ENCODE data around the gene AGRN.

Gene AGRN

DNA sequence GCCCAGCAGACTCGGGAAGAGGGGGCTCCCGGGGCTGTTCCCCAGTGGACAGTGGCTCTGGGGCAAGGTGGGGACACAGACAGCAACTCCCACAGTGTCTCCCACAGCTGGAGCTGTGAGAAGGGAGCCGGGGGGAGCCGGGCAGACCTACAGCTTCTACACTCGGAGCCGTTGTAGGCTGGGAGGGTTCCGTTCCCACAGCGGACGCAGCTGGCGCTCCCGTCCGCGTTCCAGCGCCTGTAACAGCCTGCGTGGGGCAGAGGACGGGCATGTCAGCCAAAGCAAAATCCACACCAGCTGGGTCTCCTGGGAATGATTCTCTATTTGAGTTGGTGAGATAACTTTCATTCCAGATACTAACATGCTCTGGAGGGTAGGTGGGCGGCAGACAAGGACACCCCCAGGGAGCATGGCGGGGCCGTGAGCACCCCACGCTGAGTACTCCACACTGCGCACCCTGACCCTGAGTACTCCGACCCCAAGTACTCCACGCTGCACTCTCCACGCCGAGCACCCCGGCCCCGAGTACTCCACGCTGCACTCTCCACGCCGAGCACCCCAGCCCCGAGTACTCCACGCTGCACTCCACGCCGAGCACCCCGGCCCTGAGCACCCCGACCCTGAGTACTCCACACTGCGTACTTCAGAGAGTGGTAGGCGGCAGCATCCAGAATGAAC lies 67.6 kb downstream of the AGRN start:
- Mint-ChIP-seq H3K36me3 (ENCODE audit: low read depth) (peaks cover 4% of the 10 kb centered on the region), H3K27me3 (ENCODE audit: low read depth) (no peaks in the 10 kb centered on the region), H3K9me3 (no peaks in the 10 kb centered on the region), H3K4me1 (no peaks in the 10 kb centered on the region), H3K4me3 (no peak overlapping the region), H3K27ac (no peak overlapping the region)
- TF ChIP-seq, protein P1, sequence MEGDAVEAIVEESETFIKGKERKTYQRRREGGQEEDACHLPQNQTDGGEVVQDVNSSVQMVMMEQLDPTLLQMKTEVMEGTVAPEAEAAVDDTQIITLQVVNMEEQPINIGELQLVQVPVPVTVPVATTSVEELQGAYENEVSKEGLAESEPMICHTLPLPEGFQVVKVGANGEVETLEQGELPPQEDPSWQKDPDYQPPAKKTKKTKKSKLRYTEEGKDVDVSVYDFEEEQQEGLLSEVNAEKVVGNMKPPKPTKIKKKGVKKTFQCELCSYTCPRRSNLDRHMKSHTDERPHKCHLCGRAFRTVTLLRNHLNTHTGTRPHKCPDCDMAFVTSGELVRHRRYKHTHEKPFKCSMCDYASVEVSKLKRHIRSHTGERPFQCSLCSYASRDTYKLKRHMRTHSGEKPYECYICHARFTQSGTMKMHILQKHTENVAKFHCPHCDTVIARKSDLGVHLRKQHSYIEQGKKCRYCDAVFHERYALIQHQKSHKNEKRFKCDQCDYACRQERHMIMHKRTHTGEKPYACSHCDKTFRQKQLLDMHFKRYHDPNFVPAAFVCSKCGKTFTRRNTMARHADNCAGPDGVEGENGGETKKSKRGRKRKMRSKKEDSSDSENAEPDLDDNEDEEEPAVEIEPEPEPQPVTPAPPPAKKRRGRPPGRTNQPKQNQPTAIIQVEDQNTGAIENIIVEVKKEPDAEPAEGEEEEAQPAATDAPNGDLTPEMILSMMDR (IDR thresholded peaks at IDR 0.05; ENCODE audit: unreplicated experiment in 3 of 3) = no peak

DNA sequence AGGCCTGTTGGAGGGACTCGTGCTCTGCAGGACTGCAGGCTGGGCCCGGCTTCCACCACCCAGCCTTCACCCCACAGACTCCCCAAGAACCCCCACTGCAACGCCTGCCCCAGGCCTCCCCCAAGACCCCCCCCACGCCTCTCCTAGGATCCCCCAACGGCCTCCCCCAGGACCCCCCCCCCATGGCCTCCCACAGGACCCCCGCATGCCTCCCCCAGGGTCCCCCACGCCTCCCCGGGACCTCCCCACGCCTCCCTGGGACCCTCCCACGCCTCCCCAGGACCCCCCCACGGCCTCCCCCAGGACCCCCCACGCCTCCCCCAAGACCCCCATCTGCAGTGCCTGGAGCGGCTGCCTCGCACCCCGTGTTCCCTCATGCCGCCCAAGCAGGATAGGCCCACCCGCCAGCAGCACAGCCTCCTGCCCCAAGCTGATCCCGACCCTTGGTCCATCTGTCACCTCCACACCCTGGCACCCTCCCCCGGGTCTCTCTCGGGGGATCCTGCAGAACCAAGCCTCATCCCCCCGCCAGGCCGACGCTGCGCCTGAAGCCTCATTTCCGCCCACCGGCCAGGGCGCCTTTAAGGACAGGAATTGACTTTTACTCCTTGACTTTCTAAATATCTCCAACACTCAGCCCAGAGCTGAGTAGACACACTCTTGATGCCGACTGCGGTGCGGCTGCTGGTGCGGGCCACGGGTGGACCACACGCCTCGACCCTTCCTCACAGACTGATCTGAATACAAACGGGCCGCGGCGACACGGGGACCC lies 68.3 kb downstream of the AGRN start:
- TF ChIP-seq, protein P1 (IDR thresholded peaks at IDR 0.05; ENCODE audit: unreplicated experiment in 3 of 3) = no peak
- H3K36me3 Mint-ChIP-seq (ENCODE audit: low read depth) = peaks cover 2% of the 10 kb centered on the region
- no peak overlapping the region for H3K27ac Mint-ChIP-seq
- H3K4me1 Mint-ChIP-seq = no peaks in the 10 kb centered on the region
- no peaks in the 10 kb centered on the region for H3K27me3 Mint-ChIP-seq (ENCODE audit: low read depth)
- no peak overlapping the region for H3K4me3 Mint-ChIP-seq
- no peaks in the 10 kb centered on the region for H3K9me3 Mint-ChIP-seq

GRCh38 chr1:1088801-1089680 lies 69.1 kb downstream of the AGRN start:
- Mint-ChIP-seq H3K4me3 (no peak overlapping the region), H3K27me3 (ENCODE audit: low read depth) (no peaks in the 10 kb centered on the region), H3K27ac (no peak overlapping the region), H3K4me1 (no peaks in the 10 kb centered on the region), H3K36me3 (ENCODE audit: low read depth) (no peaks in the 10 kb centered on the region), H3K9me3 (no peaks in the 10 kb centered on the region)
- TF ChIP-seq, protein P1 (IDR thresholded peaks at IDR 0.05; ENCODE audit: unreplicated experiment in 3 of 3) = no peak

DNA sequence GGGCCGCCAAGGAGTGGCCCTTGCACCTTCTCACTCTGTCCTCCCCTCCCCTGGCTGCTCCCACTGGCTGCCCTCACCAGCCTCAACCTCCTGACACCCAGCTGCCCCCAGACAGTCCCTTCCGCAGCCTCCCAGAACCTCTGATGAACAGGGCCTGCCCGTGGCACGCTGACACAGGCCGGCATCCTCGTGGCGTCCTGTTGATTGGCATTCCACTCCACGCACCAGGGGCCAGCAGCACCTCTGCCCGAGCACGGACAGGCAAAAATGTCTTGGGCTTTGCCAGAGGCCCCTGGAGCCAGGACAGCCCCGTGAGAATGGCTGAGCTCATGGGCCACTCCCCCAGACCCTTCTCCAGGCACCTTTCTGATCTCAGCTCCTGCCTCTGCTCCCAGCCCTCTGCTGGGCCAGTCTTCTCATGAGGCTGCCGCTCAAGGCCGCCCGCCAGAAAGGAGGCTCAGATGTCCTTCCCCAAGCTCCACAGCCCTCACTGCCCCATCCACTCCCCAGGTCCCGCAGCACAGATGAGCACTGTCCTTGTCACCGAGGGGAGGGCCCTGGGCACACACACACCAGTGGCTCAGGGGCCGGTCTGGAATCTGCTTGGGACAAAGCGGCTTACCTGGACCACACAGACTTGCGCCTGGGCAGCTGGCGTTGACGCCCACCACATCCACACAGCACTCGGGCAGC lies 70.0 kb downstream of the AGRN start:
- H3K36me3 Mint-ChIP-seq (ENCODE audit: low read depth) = no peaks in the 10 kb centered on the region
- no peak overlapping the region for H3K27ac Mint-ChIP-seq
- TF ChIP-seq, protein P1 (IDR thresholded peaks at IDR 0.05; ENCODE audit: unreplicated experiment in 3 of 3) = no peak
- H3K9me3 Mint-ChIP-seq = no peaks in the 10 kb centered on the region
- no peaks in the 10 kb centered on the region for H3K4me1 Mint-ChIP-seq
- no peak overlapping the region for H3K4me3 Mint-ChIP-seq
- H3K27me3 Mint-ChIP-seq (ENCODE audit: low read depth) = no peaks in the 10 kb centered on the region

DNA sequence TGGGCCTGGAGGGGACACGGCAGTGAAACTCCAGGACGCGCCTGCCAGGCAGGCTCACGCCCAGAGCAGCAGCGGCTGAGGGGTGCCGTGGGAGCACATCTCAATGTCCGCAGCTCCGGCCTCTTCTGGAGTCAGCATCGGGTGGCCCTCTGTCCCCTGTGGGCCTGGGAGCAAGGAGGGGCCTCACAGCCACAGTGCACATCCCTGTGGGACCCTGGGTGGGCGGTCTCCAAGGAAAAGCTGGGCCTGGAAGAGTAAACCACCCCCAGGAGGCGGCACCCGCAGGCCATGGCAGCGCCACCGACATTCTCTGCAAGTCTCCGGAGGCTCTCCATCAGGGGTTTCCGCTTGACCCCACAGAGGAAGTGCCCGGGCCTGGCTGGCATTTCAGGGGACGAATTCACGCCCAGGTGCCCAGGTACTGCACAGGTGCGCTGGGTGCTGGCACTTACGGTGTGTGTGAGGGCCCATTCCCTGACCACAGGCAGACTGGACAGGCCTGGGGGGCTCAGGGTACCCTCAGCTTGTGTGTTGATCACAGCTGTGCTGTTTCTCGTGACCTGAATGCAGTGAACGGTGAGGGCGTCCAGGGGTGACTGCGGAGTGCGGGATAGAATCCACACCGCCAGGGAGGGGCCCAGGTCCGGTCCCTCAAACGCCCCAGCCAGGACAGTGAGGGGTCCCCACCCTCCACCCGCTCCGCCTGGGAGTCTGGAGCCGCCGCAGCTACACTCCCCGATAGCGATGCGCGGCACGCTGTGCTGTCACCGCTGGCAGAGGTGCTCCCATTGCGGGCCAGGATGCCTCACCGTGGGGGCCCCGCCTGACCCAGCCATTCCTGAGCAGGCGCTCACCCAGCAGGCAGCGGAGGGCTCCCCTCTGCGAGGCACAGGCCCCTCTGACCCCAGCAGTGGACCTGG lies 70.8 kb downstream of the AGRN start:
- Mint-ChIP-seq H3K27ac (no peak overlapping the region), H3K4me3 (no peak overlapping the region)

More for the DNA sequence above, 70.8 kb downstream of the AGRN start:
- no peaks in the 10 kb centered on the region for H3K27me3 Mint-ChIP-seq (ENCODE audit: low read depth)
- H3K4me1 Mint-ChIP-seq = no peaks in the 10 kb centered on the region
- no peaks in the 10 kb centered on the region for H3K9me3 Mint-ChIP-seq
- H3K36me3 Mint-ChIP-seq (ENCODE audit: low read depth) = peaks cover 3% of the 10 kb centered on the region
- TF ChIP-seq, protein P1 (IDR thresholded peaks at IDR 0.05; ENCODE audit: unreplicated experiment in 3 of 3) = no peak

All from nephron (organoid).